GM23248 (cell line): Measurements from ENCODE around the gene AP2B1.

ENCODE experiments used
- EZH2 ChIP-seq: fragments of 200-600 bp; sonication (generic); IDR thresholded peaks from 2 replicates; pipeline ENCODE4 v1.6.1; 2018; ENCODE audit warnings: antibody characterized with exemption, mild to moderate bottlenecking; ENCODE audit not compliant: insufficient read depth, poor library complexity, severe bottlenecking
- EZH2phosphoT487 ChIP-seq: fragments of 200-600 bp; sonication (generic); IDR thresholded peaks from 2 replicates; pipeline ENCODE4 v1.6.1; 2018; ENCODE audit warnings: antibody characterized with exemption, moderate library complexity, mild to moderate bottlenecking, low read depth; ENCODE audit not compliant: insufficient read depth

DNA sequence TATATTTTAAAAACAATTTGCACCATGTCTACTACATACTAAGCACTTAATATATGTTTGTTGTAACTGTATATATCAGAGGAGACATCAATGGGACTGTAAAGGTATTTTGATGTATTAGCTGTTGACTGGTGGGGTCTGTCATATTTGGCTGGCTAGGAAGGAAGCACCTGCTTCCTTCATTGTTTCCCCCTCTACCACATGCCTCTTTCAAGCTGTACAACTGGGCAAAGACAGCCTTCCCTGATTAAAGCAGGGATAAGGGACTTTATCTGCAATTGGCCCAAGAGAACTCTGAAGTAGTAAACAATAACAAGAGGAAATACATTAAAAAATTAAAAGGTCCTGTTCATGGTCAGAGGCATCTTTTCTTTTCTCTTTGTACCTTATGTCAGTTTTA, 44.1 kb upstream of the AP2B1 start:
- TF ChIP-seq EZH2phosphoT487 (no peak), EZH2 (no peak)
